ENCODE results near the gene TMEM139. TPM values are rescaled to one million over a fixed set of nuclear protein-coding genes. Genes with fewer than 3 reads are reported as not detected.
A peak's percentile ranks its signal among the peaks of the same experiment; 100 is the strongest.

The TMEM139 gene
- total RNA-seq, result 10 to 100 TPM in 1 of 4 donors, 1 to 10 TPM in 3; 2.1 to 12.0 (median 6.4) TPM

DNA sequence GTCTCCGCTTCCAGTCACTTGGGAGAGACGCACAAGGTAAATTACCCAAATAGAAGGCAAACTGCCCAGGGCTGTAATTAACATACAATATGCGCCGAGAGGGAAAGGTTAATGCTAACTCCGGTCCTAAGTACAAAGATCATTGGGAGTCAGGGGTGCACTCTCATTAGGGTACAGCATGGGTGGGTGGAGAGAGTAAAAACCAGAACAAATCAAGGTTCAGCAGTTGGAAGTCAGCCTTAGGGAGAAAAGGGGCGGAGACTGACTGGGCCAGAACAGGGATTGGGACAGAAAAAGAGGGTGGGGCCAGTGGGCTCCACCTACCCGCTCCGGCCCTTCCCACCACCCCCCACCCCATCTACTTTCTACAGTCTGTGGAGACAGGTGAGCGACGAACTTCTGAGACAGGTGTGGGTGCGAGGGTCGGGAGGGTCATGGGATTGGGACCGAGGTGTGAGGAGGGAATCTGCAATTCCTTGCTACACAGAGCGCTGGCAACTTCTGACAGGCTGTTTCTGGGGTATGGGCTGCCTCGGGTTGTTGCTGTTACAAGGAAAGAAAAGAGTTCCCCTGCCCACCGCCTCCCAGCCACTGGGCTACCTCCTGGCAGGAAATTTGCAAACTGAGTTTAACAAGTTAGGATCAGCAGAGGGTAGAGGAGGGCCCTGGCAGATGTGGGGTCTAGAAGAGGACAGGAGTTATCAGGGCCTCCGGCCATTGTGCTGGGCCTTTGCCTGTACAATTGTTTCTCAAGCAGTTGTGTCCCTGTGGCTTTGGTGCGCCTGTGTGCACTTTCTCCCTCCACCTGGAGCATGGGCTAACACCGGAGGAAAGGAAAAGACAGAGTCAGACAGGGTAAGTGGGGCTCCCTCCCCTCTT is at the start of gene TMEM139:
TSS of gene TMEM139 (plus strand) at position 368 of the 879 bp plus-strand sequence. CDS start 1,000 bp downstream, outside the sequence.
- WGBS, 2 donors, result 60 to 72% methylated on average over 18 to 19 of the region's 19 CpGs
- TF ChIP-seq POLR2A (IDR thresholded peaks at IDR 0.05) (peak in 1 of 2 donors; percentile 27), EP300 (IDR thresholded peaks at IDR 0.05) (no peak)
- TF ChIP-seq, protein P1, sequence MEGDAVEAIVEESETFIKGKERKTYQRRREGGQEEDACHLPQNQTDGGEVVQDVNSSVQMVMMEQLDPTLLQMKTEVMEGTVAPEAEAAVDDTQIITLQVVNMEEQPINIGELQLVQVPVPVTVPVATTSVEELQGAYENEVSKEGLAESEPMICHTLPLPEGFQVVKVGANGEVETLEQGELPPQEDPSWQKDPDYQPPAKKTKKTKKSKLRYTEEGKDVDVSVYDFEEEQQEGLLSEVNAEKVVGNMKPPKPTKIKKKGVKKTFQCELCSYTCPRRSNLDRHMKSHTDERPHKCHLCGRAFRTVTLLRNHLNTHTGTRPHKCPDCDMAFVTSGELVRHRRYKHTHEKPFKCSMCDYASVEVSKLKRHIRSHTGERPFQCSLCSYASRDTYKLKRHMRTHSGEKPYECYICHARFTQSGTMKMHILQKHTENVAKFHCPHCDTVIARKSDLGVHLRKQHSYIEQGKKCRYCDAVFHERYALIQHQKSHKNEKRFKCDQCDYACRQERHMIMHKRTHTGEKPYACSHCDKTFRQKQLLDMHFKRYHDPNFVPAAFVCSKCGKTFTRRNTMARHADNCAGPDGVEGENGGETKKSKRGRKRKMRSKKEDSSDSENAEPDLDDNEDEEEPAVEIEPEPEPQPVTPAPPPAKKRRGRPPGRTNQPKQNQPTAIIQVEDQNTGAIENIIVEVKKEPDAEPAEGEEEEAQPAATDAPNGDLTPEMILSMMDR (IDR thresholded peaks at IDR 0.05), result no peak
- no peak for DNase-seq (ENCODE audit: low spot score in 2 of 2)
- H3K4me3 ChIP-seq, result peak within 1 kb of the TSS in 2 of 4 donors; percentile 16 to 20
- H3K27ac ChIP-seq, result peak within 1 kb of the TSS; percentile 32 to 95 (median 78)
- H3K9me3 ChIP-seq, result no peaks in the 10 kb centered on the region
- no peaks in the 10 kb centered on the region for H3K36me3 ChIP-seq
- H3K27me3 ChIP-seq, result no peaks in the 10 kb centered on the region
- peaks cover 0 to 72% (median 31%) of the 10 kb centered on the region in 4 donors for H3K4me1 ChIP-seq

DNA sequence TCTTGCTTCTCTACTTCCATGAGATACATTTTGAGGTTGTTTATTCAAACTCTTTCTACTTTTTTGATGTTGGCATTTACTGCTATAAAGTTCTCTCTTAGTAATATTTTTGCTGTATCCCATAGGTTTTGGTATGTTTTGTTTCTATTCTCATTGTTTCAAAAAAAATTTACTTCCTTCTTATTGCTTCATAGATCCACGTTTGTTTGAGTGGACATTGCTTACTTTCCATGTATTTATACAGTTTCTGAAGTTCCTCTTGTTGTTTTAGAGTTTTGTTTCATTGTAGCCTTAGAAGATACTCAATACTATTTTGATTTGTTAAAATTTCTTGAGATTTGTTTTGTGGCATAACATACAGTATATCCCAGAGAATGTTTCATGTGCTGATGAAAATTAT is 49.2 kb upstream of the TMEM139 start:
- 26 to 38% methylated on average over 1 of the region's 1 CpG for whole genome bisulfite sequencing, 2 donors
- peaks cover 0 to 5% (median 2%) of the 10 kb centered on the region in 4 donors for H3K4me1 ChIP-seq
- no peak for TF ChIP-seq POLR2A (IDR thresholded peaks at IDR 0.05)
- TF ChIP-seq EP300 (IDR thresholded peaks at IDR 0.05), result no peak
- TF ChIP-seq, protein P1 (IDR thresholded peaks at IDR 0.05), result no peak
- H3K36me3 ChIP-seq, result no peaks in the 10 kb centered on the region
- no peak for DNase-seq (ENCODE audit: low spot score in 2 of 2)
- no peaks in the 10 kb centered on the region for H3K27me3 ChIP-seq
- H3K9me3 ChIP-seq, result peaks cover 0 to 23% (median 1%) of the 10 kb centered on the region in 4 donors
- no peak overlapping the region for H3K27ac ChIP-seq
- H3K4me3 ChIP-seq, result no peak overlapping the region

DNA sequence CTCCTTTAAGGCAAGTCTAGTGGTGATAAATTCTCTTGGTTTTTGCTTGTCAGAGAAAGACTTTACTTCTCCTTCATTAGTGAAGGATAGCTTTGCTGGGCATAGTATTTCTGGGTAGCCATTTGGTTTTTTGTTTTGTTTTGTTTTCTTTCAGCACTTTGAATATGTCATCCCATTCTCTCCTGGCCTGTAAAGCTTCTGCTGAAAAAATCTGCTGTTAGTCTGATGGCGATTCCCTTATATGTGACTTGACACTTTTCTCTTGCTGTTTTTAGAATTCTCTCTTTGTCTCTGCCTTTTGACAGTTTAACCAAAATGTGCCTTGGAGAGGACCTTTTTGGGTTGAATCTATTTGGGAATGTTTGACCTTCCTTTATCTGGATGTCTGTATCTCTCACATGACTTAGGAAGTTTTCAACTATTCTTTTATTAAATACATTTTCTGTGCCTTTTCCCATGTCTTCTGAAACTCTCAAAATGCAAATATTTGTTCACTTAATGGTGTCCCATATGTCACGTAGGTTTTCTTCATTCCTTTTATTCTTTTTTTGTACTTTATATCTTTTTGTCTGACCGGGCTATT is 48.3 kb upstream of the TMEM139 start:
- 86 to 87% methylated on average over 3 of the region's 3 CpGs for WGBS, 2 donors

GRCh38 chr7:143237366-143237765 is 47.4 kb upstream of the TMEM139 start:
- no peaks in the 10 kb centered on the region for H3K36me3 ChIP-seq
- no peak for TF ChIP-seq POLR2A (IDR thresholded peaks at IDR 0.05)
- TF ChIP-seq EP300 (IDR thresholded peaks at IDR 0.05), result no peak
- TF ChIP-seq, protein P1 (IDR thresholded peaks at IDR 0.05), result no peak
- H3K9me3 ChIP-seq, result peaks cover 0 to 23% (median 1%) of the 10 kb centered on the region in 4 donors
- H3K4me3 ChIP-seq, result no peak overlapping the region
- H3K27me3 ChIP-seq, result no peaks in the 10 kb centered on the region
- H3K27ac ChIP-seq, result peak overlapping the region in 1 of 4 donors; percentile 70
- DNase-seq (ENCODE audit: low spot score in 2 of 2), result no peak
- H3K4me1 ChIP-seq, result peaks cover 0 to 9% (median 6%) of the 10 kb centered on the region in 4 donors

More for the DNA sequence above, 48.3 kb upstream of the TMEM139 start:
- Histone ChIP-seq H3K4me1 (peaks cover 0 to 9% (median 6%) of the 10 kb centered on the region in 4 donors), H3K4me3 (no peak overlapping the region), H3K9me3 (peaks cover 0 to 23% (median 1%) of the 10 kb centered on the region in 4 donors), H3K27ac (no peak overlapping the region), H3K36me3 (no peaks in the 10 kb centered on the region), H3K27me3 (no peaks in the 10 kb centered on the region)
- TF ChIP-seq POLR2A (IDR thresholded peaks at IDR 0.05) (no peak), EP300 (IDR thresholded peaks at IDR 0.05) (no peak)
- TF ChIP-seq, protein P1 (IDR thresholded peaks at IDR 0.05), result no peak
- DNase-seq (ENCODE audit: low spot score in 2 of 2), result no peak

All from tibial nerve (tissue), 4 donors.